8988T (cell line): ENCODE results near the gene PTPRN2.
"Not testable (repeated sequence)": the region's sequence is repeated elsewhere in the genome, so short reads cannot be mapped to it uniquely, and the experiment has no call there.

Experiments
- DNase-seq: peaks from one replicate; pipeline ENCODE4 v3.0.0; 2011

Gene PTPRN2

DNA sequence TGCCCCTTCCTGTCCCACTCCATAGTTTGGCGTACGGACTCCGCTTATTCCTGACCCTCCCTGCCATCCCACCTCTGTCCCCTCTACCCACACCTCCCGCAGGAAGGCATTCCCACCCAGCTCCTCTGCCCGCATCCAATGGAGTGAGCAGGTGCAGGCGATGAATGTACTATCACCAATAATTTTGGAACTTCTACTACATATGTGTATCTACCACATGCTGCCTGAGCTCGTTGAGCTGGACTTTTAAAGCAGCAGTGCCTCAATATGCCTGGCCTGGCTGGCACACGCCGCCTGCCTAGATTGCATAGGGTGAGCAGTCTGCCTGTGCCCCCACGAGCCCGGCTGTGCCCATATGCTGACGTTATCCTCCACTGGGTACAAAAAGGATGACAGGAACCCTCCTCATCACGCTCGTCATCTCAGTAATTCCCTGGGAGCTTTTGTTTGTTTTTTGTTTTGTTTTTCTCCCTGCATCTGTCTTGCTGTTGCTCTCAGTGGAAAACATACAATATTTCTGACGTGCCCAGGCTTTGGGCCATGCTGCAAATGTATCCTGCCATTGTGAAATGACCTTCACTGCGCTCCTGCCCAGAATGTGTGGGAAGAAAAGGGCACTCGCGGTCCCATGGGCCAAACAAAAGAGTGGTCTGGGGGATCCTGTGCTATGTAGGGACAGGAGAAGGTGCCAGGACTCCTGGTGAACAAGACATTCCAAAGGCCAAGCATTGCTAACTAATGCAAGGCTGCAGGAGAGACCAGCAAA lies 302.8 kb downstream of the PTPRN2 start:
- no peak for DNase-seq

DNA sequence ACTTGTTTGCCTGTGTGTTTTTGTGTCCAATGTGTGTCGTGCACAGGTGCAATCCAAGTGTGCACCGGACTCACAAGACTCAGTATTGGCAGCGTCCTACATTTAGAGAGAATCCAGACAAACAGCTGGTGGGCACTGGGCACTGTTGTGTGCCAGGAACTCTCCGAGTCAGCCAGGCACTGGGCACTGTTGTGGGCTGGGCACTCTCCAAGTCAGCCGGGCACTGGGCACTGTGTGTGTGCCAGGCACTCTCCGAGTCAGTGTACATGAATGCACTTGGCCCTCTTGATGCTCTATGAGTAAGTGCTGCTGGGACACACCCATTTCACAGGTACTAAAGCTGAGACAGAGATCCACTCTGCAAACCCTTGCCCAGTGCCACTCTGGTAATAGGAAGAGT lies 303.5 kb downstream of the PTPRN2 start:
- DNase-seq: no peak

DNA sequence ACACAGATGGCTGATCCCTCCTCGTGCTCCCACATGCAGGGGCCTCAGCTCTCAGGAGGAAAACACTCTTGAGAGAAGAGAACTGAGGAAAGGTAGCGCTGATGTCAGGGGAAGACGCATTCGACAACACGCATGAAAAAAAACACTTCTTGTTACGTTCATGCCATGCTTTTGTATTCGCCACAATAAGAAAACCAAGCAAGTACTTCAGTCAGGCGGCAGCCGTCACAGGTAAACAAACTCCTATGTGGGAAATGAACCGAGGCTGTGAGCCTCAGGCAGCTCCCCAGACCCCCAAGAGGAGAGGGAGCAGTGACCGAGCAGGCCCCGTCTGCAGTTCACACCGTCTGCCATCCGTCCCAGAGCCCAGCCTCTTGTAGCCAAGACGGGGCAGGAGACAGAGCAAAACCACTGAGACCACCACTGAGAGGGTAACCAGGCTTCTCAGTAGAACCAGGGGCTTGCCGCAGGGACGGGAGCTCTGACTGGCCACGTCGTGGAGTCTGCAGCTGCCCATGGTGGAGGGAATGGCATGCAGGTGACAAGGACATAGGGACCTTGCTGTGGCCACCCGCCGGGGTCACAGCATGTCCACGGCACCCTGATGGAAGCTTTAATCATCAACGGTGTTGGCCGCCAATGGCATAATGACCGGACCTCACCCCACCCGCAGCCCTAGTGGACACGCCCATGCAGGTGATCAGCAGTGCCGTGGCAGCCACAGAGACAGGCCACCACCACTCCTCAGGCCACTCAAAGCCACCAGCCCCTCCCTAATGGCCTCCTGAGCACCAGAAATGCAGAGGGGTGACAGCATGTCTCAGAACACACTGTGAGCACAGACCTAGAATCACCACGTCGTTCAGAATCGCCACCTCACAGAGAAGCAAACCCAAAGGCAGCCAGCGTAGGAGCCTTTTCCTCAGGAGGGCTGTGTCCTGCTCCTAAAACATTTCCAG lies 304.3 kb downstream of the PTPRN2 start:
- DNase-seq: no peak

DNA sequence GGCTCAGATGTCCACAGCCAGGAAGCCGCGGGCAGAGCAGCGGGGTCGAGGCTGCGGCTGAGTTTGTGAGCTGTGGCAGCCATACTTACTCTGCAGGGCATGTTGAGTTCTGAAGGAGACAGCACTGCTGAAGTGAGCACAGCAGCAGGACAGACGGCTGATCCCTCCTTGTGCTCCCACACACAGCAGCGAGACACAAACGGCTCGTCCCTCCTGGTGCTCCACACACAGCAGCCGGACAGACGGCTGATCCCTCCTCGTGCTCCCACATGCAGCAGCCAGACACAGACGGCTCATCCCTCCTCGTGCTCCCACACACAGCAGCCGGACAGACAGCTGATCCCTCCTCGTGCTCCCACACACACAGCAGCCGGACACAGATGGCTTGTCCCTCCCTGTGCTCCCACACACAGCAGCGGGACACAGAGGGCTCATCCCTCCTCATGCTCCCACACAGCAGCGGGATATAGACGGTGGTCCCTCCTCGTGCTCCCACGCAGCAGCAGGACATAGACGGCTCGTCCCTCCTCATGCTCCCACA lies 305.1 kb downstream of the PTPRN2 start:
- no peak for DNase-seq

DNA sequence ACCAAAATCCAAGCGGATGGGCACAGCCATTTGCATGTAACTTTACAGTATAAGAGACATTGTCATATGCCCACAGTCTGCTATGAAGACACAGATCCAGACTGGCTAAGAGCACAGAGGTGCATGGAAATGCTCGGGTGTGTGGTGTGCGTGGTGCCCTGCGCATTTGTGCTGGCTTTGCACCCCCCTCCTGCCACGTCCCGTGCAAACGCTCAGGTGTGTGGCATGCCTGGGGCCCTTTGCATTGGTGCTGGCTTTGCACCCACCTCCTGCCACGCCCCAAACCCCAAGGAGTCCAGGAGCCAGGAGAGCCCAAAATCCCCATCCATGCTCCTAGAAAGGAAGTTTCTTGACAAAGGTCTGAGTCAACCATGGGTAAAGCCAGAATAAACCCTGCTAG lies 306.2 kb downstream of the PTPRN2 start:
- DNase-seq: no peak

DNA sequence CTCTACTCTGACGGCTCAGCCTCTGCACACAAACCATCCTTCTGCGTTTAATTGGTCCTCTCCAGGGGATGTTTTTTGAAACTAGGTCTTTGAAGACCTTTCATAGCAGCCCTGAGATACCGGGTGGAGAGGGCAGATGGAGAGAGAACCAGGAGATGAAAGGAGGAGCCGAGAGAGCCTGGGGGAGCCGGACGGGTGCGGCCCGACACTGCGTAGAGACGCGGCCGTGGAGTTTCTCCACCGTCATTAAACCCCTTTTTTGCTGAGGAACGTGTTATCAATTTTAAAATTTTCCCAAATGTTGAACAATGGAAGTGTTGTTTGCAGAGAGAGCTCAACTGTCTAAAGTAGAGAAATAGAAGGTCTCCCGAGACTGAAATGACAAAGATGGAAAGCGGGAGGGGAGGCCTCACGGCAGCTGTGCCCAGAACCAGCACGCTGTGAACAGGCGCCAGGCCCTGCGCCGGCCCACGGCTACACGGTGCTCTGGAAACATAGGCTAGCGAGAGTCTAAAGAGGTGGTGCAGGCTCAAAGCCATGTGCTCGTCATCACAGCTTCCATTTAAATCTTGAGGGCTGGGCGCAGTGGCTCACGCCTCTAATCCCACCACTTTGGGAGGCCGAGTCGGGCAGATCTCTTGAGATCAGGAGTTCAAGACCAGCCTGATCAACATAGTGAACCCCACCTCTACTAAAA lies 307.0 kb downstream of the PTPRN2 start:
- DNase-seq: no peak

DNA sequence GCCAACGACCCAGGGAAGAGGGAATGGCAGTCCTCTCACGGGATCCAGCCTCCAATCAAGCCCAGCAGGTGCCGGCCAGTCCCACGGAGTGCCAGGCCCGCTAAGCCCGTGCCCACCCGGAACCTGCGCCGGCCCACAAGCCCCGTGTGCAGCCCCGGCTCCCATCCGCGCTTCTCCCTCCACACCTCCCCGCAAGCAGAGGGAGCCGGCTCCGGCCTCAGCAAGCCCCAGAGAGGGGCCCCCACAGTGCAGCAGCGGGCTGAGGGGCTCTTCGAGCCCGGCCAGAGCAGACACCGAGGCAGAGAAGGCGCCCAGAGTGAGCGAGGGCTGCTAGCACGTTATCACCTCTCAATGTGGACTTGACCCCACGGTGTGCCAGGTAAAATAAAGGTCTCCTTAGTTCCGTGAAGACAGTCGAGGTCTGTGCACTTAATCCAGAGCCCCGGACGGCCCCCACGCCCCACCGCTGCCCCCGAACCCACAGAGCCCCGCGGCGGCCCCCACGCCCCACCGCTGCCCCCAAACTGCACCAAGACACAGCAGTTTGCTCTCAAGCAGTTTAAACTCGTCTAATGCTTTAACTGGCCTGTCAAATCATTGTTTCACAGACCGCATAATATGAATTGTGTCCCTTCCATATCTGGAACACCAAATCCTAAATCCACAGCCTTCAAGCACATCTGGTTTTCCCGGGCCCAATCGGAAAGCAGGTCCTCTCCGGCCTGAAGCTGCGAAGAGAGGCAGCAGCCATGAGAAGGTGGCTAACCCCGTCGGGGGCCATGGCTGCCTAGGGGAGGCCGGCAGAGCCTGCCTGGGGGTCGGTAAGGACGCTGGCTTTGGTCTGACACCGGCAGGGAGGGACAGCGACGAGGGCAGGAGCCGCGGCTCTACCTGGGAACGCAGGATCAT lies 307.8 kb downstream of the PTPRN2 start:
- no peak for DNase-seq

DNA sequence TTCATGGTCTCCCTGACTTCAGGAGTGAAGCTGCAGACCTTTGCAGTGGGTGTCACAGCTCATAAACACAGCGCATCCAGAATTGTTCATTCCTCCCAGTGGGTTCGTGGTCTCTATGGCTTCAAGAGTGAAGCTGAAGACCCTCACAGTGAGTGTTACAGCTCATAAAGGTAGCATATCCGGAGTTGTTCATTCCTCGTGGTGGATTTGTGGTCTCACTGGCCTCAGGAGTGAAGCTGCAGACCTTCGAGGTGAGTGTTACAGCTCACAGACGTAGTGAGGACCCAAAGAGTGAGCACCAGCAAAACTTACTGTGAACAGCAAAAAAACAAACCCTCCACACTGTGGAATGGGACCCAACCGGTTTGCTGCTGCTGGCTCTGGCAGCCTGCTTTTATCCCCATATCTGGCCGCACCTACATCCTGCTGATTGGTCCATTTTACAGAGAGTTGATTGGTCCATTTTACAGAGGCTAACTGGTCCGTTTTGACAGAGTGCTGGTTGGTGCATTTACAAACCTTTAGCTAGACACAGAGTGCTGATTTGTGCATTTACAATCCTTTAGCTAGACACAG lies 308.8 kb downstream of the PTPRN2 start:
- DNase-seq: no peak

DNA sequence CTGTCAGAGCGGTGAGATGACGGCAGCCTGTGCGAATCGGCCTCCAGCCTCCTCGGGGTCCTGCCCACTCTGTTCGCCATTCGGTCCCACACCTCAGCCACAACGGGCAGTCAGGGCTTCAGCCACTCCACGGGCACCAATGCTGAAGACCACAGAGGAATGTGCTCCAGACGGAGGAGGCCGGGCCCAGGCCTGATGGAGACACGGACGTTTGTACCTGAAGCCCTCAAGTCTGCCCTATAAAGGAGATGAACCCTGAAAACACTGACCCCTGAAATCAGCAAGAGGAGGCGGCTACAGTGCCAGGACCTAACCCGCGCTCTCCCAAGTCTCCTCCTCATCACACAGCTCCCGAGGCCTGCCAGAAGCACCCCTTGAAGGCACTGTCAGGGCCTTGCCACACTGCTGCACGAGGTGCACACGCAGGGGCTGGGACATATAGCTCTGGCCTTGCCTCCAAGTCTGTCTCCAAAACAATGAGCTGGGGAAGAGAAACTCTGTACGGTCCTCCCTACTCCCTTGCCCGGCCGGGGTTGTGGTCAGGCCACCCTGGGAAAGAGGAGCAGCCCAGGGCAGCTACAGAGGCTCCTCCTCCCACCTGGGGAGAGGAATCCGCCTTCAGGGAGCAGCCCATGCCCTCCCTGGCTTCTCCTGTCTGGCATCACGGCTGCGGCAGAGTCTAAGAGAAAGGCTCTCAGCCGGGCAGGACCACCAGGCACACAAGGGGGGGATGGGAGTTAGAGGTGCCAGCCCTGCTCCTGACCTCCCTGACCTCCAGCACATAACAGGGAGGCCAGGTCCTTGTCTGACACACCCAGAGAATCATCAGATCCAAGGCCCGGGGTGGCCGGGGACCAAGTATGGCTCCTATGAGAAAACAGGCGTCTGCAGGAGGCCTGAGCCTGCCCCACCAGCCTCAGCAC lies 310.1 kb downstream of the PTPRN2 start:
- no peak for DNase-seq

DNA sequence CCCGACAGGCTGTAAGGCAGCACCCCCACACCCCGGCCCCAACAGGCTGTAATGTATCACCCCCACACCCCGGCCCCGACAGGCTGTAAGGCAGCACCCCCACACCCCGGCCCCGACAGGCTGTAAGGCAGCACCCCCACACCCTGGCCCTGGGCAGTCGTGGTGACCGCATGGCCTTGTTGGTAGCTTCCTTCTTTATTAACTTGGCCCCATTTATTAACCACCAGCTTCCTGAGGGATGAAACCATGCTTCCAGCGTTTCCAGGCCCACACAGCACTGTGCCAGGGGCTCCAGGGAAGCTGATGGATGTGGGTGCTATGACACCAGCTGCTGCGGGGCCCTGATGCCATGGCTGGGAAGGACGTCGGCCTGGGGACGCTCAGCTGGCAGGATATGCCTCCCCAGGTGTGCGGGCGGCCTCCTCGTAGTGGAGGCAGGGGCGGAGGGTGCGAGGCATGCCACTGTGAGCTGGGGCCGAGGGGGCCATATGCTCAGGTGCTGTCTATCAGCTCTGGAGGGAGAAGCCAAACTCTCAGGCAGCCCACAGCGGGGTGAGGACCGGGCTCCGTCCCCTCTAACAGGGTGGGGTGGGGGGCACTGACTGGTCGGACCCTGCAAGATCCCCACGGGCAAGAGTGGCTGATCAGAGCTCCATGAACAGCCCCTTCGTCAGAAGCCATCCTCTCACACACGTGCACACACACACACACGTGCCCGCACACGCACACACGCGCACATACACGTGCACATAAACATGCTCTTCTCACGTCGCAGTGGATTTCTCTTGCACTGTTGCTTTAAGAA lies 311.0 kb downstream of the PTPRN2 start:
- DNase-seq: no peak

DNA sequence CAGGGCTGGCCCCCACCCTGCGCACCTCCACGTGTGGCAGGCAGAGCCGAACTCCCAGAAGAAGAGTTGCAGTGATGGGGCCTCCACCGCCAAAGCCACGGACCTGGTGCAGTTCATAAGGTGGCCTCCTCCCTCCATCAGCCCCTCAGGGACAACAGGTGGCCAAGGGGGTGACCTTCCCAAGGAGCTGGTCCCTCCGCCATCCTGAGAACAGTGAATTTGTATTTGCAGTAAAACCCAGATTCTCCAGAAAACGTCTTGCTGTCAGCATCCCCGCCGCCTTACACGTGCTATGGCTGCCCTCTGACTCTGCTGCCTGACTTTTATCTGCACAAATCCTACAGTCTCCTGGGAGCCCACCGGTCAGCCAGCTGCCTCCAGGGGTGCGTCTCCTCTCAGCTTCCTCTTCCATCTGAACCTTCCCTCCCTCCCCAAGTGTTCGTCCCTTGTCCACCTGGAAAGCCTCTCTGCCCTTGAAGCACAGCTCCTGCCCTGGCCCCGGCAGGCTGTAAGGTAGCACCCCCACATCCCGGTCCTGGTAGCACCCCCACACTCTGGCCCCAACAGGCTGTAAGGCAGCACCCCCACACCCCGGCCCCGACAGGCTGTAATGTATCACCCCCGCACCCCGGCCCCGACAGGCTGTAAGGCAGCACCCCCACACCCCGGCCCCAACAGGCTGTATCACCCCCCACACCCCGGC lies 311.8 kb downstream of the PTPRN2 start:
- no peak for DNase-seq

DNA sequence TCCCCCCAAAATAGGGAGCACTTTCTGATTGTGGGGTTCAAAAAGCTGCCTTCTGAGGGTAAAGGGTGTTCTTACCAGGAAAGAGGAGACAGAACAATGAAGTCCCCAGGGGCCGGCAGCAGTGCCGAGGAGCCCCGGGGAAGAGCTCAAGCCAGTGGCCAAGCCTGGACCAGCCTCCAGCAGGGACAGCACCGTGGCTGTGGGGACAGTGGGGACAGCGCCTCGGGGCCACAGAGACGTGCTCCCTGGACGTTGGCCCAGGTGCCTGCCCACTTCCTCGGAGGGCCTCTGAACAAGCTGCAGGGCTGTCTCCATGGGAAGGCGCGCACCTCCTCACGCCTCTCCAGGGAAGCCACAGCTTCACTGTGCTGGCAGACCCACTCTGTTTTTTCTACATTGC lies 312.6 kb downstream of the PTPRN2 start:
- DNase-seq: no peak

DNA sequence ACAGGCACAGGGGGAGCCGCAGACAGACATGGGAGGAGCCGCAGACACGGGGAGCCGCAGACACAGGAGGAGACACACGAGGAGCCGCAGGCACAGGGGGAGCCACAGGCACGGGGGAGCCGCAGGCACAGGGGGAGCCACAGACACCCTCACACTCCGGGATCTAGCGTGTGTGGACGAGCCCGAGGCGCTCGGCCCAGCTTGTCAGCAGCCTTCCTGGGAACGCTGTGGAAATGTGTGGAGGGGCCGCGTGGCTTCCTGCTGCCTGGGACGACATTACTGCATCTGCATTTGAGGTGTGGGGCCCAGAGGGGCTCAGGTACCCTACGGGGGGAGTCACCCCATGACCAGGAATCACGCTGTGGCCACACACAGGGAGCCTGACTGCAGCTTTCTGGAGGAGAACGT lies 313.2 kb downstream of the PTPRN2 start:
- no peak for DNase-seq

DNA sequence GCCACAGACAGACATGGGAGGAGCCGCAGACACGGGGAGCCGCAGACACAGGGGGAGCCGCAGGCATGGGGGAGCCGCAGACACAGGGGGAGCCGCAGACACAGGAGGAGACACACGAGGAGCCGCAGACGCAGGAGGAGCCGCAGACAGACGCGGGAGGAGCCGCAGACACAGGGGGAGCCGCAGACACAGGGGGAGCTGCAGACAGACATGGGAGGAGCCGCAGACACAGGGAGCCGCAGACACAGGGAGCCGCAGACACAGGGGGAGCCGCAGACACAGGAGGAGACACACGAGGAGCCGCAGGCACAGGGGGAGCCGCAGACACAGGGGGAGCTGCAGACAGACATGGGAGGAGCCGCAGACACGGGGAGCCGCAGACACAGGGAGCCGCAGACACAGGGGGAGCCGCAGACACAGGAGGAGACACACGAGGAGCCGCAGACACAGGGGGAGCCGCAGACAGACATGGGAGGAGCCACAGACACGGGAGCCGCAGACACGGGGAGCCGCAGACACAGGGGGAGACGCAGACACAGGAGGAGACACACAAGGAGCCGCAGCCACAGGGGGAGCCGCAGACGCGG lies 313.8 kb downstream of the PTPRN2 start:
- DNase-seq: not testable (repeated sequence)

DNA sequence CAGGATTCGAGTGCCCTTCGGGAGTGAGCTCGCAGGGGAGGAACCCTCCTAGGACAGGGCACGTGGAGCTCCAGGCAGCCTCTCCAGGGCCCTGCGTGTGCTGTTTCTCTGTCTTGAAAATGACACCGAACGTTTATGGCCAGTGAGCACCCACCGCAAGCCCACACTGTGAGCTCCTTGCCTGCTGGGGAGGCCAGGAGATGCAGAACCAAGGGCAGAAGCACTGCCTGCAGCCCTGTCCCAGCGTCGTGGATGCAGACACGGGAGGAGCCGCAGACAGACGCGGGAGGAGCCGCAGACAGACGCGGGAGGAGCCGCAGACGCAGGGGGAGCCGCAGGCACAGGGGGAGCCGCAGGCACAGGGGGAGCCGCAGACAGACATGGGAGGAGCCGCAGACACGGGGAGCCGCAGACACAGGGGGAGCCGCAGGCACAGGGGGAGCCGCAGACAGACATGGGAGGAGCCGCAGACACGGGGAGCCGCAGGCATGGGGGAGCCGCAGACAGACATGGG lies 314.4 kb downstream of the PTPRN2 start:
- no peak for DNase-seq

DNA sequence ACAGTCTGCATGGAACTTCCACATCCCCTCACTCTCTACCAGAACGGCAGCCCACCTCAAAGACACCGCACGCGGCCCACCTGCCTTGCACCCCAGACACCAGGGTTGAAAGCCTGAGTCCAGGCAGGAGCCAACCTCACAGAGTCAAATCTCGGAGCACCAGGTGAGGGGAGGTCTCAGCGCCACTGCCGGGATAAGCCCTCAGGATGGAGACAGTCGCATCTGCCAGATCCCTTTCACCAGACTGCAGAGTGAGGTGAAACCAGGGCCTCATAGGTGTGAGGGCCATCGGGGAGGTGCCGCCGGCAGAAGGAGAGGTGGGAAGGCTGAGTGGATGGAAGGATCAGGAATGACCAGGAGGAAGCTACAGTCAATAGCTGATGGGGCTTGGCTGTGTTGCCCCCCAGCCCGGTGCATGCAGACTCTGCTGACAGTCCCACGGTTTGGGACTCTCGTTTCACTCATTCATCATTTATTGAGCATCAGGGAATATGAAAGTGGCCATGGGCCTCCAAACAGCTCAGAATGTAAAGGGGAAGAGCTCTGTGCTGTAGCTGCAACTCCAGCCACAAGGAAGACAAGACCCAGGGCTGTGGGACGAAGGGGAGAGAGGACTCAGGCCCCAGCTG lies 315.0 kb downstream of the PTPRN2 start:
- no peak for DNase-seq

DNA sequence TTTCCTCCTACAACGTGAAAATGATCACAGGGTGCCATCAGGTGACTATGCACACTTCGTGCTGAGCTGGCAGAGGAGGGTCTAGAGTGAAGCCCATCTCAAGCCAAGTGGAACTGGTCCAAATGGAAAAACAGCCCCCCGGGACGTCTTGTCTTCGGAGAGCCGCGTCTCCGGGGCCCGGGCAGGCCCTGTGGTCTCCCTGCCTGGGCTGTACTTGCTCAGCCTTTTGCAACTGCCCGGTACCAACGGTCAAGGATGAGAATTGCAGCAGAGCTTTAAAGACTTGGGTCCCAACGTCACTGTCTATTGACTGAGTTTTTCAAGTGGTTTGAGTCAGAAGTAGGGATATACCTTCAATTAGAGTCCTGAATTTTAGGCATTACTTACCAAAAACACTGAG lies 315.5 kb downstream of the PTPRN2 start:
- no peak for DNase-seq

DNA sequence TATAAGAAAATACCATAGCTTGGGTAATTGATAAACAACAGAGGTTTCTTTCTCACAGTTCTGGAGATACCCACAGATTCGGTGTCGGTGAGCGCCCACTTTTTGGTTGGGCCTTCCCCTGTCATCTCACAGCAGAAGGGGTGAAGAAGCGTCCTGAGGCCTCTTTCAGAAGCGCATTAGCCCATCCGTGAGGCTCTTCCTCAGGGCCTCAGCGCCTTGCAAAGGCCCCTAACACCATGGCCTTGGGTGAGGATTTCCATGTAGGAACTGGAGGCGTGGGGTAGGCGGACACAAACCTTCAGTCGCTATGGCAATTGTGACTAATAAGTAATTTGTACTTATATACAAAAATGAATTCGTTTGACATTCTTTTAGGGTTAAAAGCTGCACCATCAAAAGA lies 316.0 kb downstream of the PTPRN2 start:
- DNase-seq: no peak
